Parathyroid adenoma (tissue), 2 donors: ENCODE data around the gene SUCLG2.

ENCODE experiments used
- H2AFZ ChIP-seq: fragments of 300-600 bp; sonication (generic); one replicate; pipeline ENCODE4 v1.7.0; 2017; ENCODE audit warnings: antibody characterized with exemption, mild to moderate bottlenecking
- H3K27ac ChIP-seq: fragments of 300-600 bp; sonication (generic); one replicate; pipeline ENCODE4 v1.7.0; 2017
- H3K27me3 ChIP-seq: fragments of 300-600 bp; sonication (generic); one replicate; pipeline ENCODE4 v1.7.0; 2017; ENCODE audit warnings: low read length; ENCODE audit not compliant: control insufficient read depth, insufficient read depth
- H3K36me3 ChIP-seq: fragments of 300-600 bp; sonication (generic); one replicate; pipeline ENCODE4 v1.7.0; 2017; ENCODE audit warnings: low read length; ENCODE audit not compliant: control insufficient read depth, insufficient read depth
- H3K4me1 ChIP-seq: fragments of 300-600 bp; sonication (generic); one replicate; pipeline ENCODE4 v1.7.0; 2017; ENCODE audit warnings: control low read depth
- H3K4me2 ChIP-seq: fragments of 300-600 bp; sonication (generic); one replicate; pipeline ENCODE4 v1.7.0; 2017; ENCODE audit warnings: low read length
- H3K4me3 ChIP-seq: fragments of 300-600 bp; sonication (generic); one replicate; pipeline ENCODE4 v1.7.0; 2017; ENCODE audit warnings: low read depth, low read length
- H3K79me2 ChIP-seq: fragments of 300-600 bp; sonication (generic); one replicate; pipeline ENCODE4 v1.7.0; 2017; ENCODE audit warnings: control low read depth
- H3K9ac ChIP-seq: fragments of 300-600 bp; sonication (generic); one replicate; pipeline ENCODE4 v1.7.0; 2017; ENCODE audit warnings: mild to moderate bottlenecking
- H3K9me3 ChIP-seq: fragments of 300-600 bp; sonication (generic); one replicate; pipeline ENCODE4 v1.7.0; 2017; ENCODE audit warnings: low read length; ENCODE audit not compliant: control insufficient read depth
- CTCF ChIP-seq: fragments of 300-600 bp; sonication (generic); IDR thresholded peaks from one replicate; pipeline ENCODE4 v1.7.0; 2017; ENCODE audit warnings: antibody characterized with exemption, mild to moderate bottlenecking
- donor health status: primary hyperparathyroidism.

The SUCLG2 gene

DNA sequence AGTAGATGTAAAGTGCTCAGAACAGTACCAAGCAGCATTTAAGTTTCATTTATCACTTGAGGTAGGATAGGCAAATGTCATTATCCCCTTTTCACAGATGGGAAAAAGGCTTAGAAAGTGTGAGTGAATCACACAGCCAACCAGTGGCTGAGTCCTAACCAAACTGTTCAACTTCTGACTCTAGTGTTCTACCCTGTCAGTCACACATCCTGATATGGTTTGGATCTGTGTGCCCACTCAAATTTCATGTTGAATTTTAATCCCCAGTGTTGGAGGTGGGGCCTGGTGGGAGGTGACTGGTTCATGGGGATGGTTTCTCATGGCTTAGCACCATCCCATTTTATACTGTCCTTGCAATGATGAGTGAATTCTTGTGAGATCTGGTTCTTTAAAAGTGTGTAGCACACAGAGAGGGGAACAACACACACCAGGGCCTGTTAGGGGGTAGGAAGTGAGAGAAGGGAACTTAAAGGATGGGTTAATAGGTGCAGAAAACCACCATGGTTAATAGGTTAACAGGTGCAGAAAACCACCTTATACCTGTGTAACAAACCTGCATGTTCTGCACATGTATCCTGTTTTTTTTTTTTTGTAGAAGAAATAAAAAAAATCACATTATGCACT is 304.7 kb downstream of the SUCLG2 start:
- no peak overlapping the region for H3K4me3 ChIP-seq
- no peak overlapping the region for H3K27ac ChIP-seq
- no peaks in the 10 kb centered on the region for H3K9me3 ChIP-seq
- no peaks in the 10 kb centered on the region for H3K79me2 ChIP-seq
- no peaks in the 10 kb centered on the region for H3K4me1 ChIP-seq
- no peak overlapping the region for H3K9ac ChIP-seq
- H3K36me3 ChIP-seq = no peaks in the 10 kb centered on the region
- no peaks in the 10 kb centered on the region for H3K27me3 ChIP-seq
- H3K4me2 ChIP-seq = no peak overlapping the region
- no peak overlapping the region for H2AFZ ChIP-seq
- no peak for TF ChIP-seq CTCF

DNA sequence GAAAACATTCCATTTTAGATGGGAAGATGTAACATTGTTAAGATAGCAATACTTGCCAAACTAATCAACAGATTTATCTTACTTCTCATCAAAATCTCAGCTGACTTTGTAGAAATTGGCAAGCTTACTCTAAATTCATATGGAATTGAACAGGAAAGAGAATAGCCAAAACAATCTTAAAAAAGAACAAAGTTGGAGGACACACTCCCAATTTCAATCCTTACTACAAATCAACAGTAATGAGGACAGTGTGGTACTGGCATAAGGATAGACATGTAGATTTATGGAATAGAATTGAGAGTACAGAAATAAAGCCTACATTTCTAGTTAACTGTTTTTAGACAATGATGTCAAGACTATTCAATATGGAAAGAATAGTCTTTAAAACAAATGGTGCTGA is 308.3 kb downstream of the SUCLG2 start:
- no peak overlapping the region for H2AFZ ChIP-seq
- H3K9me3 ChIP-seq = no peaks in the 10 kb centered on the region
- H3K9ac ChIP-seq = no peak overlapping the region
- H3K4me2 ChIP-seq = no peak overlapping the region
- H3K27me3 ChIP-seq = no peaks in the 10 kb centered on the region
- no peak overlapping the region for H3K4me3 ChIP-seq
- H3K36me3 ChIP-seq = no peaks in the 10 kb centered on the region
- no peaks in the 10 kb centered on the region for H3K4me1 ChIP-seq
- no peak overlapping the region for H3K27ac ChIP-seq
- no peak for TF ChIP-seq CTCF
- no peaks in the 10 kb centered on the region for H3K79me2 ChIP-seq

- Histone ChIP-seq H3K9me3 (no peaks in the 10 kb centered on the region), H3K4me3 (no peak overlapping the region), H3K4me2 (no peak overlapping the region), H3K27ac (no peak overlapping the region), H3K9ac (no peak overlapping the region), H3K27me3 (no peaks in the 10 kb centered on the region), H2AFZ (no peak overlapping the region), H3K79me2 (no peaks in the 10 kb centered on the region), H3K36me3 (no peaks in the 10 kb centered on the region), H3K4me1 (no peaks in the 10 kb centered on the region)
- no peak for TF ChIP-seq CTCF
Observed at GRCh38 chr3:67335813-67336212, 318.6 kb downstream of the SUCLG2 start.

DNA sequence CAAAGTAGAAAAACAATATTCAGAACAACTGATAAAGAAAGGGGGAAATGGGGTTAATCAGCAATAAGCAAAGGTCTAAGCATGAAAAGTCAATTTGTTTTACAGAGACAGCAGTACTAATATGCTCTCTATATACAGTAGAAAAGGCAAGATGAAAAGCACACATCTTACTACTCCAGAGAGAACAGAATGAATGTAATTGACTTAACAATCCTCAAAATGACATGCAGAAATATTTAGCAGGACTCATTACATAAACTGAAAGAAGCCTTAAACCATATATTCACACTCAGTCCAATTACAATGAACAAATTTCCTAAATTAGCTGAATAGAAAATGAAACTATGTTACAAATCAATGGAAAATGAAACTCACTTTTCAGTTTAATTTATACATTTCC is 319.8 kb downstream of the SUCLG2 start:
- H2AFZ ChIP-seq = no peak overlapping the region
- no peaks in the 10 kb centered on the region for H3K36me3 ChIP-seq
- H3K4me3 ChIP-seq = no peak overlapping the region
- no peaks in the 10 kb centered on the region for H3K4me1 ChIP-seq
- no peak for TF ChIP-seq CTCF
- no peaks in the 10 kb centered on the region for H3K9me3 ChIP-seq
- no peak overlapping the region for H3K4me2 ChIP-seq
- no peaks in the 10 kb centered on the region for H3K27me3 ChIP-seq
- no peak overlapping the region for H3K27ac ChIP-seq
- no peaks in the 10 kb centered on the region for H3K79me2 ChIP-seq
- no peak overlapping the region for H3K9ac ChIP-seq

DNA sequence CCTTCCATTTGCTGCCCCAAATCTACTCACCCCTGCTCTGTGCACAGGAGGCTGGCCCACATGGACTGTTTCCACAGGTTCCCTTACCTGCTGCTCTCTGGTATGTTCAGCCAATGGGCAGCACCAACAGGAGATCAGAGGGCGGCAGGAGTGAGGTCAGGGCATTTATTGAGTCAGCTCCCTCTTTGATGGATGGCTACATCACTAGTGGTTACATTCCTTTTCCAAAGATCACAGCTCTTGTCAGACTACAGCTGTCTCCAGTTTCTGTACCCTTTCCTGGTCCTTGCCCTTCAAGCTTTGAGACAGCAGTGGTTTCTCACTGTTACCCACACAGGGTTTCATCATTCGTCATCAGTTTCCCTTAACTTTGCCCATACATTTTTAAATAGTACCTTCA is 325.1 kb downstream of the SUCLG2 start:
- Histone ChIP-seq H2AFZ (no peak overlapping the region), H3K9me3 (no peaks in the 10 kb centered on the region), H3K27ac (no peak overlapping the region), H3K27me3 (no peaks in the 10 kb centered on the region), H3K79me2 (no peaks in the 10 kb centered on the region), H3K4me3 (no peak overlapping the region), H3K9ac (no peak overlapping the region), H3K4me2 (no peak overlapping the region), H3K36me3 (no peaks in the 10 kb centered on the region), H3K4me1 (no peaks in the 10 kb centered on the region)
- TF ChIP-seq CTCF = no peak
